NCI-H2171 (cell line): Measurements from ENCODE around the gene PUM2.

Experiments used
- DNase-seq: peaks from one replicate; lab custom pipeline; 2025; lab: John Stamatoyannopoulos, UW

The PUM2 gene

DNA sequence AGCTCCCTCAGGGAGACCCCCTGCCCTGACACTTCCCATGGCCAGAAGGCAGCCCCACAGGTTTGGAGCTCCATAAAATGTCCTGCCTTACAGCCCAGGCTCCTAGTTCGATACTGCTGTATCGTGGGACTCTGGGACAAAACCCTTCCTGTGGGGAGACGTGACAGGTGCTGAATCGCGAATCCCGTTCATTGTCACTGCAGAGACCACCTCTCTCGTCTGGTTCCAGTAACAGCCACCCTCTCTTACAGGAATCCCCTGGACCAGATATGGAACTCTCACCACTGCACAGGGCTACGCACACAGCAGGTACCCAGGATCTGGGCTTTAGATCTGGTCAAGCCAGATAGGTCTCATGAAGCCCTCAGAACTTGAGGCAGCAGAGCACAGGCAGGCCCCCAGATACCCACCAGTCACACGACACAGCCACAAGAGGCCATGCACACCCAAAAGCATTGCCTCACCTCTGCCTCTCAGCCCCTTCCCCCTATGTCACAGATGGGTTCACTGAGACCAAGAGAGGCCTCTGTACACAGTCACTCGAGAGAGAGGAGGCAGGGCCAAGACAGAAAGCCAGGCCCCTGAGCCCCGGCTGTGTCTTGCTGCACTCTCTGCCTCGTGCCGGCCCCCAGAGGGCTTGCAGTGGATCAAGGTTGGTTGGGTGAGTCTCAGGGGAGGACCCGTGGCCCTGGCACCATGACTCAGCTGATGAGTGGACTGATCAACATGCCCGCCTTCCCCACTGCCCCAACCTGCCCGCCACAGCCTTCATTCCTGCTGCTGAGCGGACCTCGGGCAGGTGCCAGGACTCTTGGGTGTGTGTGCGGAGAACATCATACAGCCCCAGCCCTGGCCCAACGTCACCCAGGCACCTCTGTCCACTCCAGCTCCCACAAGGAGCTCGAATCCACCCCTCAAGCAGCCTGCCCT, 133.3 kb downstream of the PUM2 start:
- no peak for DNase-seq

DNA sequence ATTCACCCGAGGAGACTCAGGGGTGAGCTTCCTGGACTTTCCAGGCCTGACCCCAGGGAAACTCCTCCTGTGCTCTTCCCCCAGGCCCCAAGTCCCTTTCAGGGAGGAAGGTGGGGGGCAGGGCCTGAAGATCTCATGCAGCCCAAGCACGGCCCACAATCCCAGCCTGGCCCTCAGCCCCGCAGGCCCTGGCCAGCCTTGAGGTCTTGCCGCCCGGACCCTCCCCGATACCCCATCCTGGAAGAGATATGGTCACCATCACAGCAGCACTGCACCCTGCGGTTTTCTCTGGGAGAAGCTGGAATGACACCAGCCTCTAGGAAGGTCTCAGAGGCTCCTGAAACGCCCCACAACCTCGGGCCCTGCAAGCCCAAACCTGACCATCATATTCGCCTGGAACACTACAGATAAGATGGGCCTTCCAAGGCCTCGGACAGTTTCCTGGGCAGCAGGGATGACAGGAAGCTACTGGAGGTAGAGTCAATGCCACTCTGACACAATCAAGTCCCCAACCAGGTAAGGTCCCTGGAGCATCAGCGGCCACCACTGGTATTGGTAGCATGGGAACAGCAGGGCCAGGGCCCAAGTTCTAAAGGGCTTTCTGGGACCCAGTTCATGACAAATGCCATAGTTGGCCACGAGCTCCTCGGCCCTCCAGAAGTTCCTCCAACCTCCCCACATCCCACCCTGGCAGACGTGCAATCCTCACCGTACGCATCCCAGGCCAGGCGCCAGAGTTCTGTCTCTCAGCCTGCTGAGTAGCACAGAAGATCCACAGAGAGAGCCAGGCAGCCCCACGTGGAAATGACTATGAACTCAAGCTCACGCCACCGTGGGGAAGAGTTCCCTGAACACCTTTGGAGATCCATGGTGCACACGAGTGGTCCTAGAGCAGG, 134.3 kb downstream of the PUM2 start:
- DNase-seq: no peak

DNA sequence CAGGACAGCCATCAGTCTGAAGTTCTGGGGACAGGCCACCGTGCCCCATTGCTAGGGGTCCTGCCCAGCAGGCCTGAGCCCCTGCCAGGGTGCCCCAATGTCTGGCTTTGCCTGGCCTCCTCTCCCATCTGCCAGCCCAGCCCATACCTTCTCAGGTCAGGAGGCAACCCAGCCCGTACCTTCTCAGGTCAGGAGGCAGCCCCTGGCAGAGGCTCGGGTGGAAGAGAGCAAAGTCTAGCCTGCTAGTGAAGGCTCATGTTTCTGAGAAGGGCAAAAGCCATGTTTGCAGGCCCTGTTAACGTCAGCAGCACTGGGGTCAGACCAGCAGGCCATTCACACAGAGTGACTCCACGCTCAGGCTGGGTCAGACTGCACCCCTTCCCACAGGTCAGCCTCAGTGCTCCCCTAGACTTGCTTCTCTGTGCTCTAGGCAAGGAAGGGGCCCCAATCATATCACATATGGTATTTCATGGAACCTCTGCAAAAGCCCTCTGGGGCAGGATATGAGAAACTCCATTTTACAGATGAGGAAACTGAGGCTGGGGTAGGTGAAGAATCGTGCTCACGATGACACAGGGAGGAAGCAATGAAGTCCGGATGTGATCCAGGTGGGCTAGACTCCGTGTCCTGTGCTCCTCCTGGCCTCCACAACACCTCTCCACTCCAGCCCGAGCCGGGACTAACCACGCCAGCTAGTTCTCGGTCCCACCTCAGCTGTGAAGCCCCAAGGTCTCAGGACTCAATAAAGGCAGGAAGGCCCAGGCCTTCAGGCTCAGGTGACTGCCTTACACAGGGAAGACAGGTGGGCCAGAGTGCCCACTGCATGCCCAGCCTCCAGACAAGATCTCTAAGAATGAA, 135.2 kb downstream of the PUM2 start:
- DNase-seq: no peak

DNA sequence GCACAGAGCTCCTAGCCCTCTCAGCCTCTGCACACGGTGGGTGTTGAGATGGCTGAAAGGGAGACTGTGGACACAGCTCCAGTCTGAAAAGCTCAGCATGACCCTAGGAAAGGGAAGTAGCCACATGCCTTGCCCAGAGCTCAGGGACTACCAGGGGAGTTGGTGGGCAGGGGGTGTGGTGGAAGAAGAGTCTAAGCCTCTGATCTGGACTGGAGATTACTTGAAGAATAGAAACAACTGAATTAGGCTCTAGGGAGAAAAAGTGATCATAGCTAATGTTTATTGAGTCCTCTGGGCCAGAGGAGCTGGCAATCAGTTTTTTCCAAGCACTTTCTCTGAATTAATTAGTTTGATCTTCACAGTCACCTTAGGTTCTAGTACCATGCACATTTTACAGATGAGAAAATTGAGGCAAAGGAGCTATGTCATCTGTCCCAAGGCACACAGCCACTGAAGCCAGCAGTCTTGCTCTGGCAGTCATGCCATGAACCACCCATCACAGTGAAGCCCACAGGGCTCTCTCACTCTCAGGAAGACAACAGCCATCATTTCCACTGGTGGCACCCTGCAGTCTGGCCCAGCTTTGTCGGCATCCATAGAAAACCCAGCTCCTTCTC, 136.0 kb downstream of the PUM2 start:
- no peak for DNase-seq

DNA sequence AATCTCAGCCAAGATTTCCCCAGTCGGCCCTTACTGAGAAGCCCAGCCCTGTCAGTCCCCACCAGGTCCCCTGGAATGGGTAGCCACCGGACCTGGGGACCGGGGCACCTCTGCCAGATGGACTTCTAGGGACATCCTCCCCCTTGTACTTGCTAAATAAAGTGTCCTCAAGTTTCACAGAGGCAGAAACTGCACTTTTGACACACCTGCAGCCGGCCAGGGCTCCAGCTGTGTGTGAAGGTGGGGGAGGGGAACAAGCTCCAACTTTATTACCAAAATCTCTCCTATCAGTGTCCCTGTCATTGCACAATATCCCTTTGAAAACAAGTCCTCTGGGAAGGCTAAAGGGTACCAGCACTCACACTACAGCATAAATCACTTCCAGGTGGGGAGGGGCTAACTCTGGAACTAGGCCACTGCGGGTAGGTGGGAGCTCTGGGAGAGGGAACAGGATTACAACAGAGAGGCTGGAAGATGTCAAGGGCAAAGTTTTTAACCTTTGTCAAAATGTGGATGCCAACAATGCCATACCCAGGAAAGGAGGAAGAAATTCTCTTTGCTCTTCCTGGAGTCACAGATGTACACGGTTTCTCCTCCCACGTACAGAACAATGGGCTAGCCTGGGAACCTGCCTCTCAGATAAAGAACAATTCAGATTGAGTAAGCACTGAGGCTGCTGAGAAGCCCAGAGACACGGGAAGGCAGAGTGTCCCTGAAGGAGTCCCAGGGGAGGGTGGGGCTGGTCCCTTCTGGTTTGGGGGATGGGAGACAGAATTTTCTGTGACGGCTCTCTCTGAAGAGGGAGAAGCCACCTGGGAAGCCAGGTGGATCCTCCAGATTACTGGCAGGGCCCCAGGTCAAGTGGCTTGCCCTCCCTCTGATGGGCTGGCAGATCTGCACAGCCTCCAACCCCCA, 136.7 kb downstream of the PUM2 start:
- DNase-seq: peak; percentile 98

DNA sequence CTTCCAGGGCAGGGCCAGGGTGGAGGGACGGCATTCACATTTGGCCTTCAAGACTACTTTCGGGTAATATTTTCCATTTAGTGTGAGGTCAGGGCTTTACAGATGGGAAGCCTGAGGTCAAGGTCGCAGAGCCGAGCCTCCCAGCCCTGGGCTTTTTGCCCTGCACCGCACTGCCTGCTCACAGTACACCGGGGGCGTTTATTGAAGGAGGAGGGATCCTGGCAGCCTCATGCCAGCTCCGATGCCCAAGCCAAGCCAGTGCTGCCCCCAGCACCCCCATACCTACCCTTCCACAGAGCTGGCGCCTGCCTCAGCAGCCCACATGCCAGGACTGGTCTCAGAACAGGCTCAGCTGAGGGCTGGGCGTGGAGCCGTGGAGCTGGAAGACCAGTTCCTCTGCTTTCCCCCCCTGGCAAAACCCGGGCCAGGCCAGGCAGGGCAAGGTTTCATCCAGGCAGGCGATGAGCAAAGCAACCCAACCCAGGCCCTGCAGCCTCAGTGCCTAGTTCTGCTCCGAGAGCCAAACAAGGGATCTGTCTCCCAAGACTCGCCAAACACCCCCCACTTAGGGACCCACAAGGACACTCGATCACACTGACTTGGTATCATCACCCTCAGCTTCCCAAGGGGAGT, 137.7 kb downstream of the PUM2 start:
- DNase-seq: no peak

DNA sequence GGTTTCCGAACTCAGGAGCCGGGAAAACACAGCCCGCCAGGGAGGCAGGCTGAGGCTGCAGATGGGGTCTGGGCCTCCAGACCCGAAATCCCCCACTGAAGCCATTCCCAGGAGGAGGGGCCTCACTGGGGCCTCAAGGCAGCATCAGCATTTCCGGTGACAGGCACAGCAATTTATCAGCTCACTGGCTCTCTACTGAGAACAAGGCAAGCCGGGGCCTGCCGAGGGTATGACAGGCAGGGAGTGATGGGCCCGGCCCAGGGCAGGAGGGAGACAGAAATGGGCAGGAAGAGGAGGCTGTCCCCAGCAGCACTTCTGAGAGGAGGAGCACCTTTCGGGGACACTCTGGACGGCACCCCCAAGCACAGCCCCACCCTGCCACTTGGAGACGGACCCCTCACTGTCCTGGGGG, 138.2 kb downstream of the PUM2 start:
- DNase-seq: peak; percentile 84

DNA sequence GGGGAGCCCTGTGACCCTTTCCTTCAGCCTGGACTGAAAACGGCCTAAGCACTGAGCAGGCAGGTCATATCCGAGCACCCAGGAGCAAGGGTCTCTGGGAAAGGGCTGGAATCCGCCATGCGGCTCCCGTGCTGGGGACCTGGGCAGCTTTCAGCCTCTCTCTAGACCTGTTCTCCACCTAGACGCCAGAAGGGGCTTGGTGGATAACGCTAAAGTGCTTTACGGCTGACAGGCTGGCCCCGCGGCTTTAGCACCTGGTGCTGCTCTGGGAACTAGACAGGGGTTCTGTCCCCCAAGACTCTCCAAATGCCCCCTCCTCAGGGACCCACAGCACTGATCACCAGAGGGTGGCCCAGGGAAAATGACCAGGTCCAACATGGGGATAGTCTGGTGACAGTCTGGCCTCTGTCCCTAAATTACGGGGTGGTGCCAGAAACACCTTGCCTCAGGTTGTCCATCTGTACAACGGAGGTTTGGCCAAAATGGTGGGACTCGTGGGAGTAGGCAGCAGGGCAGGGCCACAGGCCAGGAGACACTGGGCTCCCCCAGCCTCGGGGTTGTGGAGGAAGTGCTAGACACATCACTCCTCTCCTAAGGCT, 138.7 kb downstream of the PUM2 start:
- DNase-seq: no peak

DNA sequence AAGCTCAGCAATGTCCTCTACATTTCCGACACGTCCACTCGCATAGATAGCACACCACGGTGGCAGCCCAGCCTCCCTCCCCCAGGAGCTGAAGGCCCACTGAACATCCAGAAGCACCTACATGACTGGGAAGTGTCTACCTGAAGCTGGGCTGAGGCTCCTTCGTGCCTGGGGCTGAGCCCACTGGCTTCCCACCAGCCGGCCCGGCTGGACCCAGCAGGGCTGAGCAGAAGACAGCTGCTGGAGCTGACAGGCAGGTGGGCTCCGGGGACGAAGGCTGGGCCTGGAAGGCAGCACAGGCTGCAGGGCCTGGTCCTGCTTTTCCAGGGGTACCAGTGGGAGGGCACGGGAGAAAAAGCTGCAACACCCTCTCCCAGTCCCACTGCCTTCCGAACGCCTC, 139.2 kb downstream of the PUM2 start:
- no peak for DNase-seq

DNA sequence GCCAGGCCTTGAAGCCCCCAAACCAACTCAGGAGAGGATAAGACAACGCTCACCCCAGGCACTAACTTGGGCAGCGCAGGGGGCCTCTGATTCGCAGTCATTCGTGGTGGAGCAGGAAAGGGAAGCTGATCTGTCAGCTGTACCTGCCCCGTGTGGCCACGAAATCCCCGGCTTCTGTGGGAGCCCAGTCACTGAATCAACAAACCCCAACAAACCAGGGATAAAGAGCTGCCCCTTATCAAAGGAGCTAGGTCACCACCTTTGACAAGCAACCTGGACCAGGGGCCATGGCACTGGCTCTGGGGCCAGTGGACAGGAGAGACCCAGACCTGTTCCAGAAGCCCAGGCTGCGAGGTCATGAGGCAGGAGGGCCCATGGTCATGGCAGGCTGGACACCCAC, 140.2 kb downstream of the PUM2 start:
- no peak for DNase-seq

DNA sequence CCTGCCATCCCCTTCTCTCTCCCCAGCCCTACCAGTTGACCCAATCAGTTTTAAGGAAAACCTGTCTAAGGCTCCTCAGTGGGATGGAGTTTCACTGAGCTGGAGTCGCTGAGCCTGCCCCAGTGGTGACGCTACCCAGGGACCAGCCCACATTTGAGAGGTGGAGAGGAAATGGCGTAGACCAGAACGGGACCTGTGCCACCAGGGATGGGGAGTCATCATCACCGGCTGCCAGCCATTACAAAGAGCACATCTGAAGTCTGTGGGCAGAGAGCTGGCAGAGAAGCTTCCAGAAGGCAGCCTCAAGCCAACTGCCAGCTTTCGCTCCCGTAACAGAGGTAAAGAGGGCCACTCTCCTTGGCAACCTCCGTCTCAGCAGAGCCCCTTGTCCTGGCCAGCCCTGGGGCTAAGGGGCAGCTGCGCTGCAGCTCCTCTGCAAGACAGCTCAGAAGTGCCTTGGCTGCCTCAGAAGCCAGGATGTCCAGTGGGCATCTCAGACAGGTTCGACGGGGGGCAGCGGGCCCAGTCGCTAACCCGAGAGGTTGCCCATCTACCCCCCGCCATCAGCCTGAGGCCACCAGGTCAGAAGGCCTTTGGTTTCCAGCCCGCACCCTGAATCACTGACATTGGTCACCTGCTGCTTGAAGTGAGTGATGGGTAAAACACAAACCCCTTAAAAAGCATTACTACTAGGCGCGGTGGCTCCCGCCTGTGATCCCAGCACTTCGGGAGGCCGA, 141.1 kb downstream of the PUM2 start:
- DNase-seq: no peak

DNA sequence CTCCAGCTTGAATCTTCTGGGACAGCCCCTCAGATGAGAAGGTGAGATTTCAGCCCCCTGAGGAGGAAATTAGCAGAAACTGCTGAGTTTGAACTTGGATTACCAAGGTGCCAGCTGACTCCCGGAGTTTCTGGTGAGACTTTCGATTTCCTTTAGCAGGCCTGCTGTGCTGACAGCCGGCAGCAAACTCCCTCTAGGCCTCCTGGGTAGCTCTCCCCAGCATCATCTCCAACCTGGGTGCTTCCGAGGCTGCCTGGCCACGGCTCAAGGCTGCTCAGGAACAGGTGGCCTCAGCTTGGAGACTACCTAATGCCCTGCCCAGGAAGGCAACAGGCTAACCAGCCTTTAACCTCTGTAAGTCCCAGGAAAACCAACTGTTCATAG, 142.2 kb downstream of the PUM2 start:
- no peak for DNase-seq

DNA sequence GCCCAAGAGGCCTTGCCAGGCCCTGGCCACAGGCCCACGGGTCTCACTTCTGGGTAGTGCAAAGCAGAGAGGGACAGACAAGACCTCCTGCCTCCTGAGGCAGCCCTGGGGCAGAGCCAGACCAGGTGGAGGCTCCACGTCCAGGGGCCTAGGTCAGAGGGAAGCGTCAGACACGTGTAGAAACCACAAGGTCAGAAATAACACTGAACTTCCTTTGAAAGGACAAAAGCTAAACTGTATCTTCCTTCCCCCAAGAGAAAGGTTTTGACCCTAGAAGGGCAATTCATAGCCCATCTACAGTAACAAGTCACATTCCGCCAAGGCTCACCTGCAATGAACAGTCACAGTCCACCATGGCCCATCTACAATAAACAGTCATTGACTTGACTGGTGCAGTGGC, 143.6 kb downstream of the PUM2 start:
- no peak for DNase-seq

DNA sequence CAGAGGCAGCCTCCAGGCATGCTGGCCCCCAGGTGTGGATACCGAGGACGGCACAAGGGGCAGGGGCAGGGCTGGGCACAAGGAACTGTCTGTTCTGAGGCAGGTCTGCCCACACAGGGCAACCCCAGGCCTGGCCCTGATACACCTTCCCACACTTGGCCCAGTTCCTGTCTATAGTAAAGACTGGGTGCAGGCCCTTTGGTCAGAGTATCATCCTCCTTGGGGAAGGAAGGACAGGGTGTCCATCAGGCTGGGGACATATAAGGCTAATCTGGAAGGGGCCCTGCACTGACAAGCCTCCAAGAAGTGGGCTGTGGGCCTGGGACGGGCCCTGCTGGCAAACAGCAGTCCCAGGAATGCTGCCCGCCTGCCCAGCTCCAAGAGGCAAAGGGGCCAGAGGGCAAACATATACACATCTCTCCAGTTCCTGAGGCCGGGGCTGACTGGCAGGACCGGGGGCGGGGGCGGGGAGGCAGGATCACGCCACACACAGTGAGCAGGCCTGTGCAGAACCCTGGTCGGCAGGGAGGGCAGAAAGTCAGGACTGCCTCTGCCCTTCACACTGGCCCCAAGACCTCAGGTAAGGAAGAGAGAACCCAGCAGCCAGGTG, 144.6 kb downstream of the PUM2 start:
- DNase-seq: no peak

DNA sequence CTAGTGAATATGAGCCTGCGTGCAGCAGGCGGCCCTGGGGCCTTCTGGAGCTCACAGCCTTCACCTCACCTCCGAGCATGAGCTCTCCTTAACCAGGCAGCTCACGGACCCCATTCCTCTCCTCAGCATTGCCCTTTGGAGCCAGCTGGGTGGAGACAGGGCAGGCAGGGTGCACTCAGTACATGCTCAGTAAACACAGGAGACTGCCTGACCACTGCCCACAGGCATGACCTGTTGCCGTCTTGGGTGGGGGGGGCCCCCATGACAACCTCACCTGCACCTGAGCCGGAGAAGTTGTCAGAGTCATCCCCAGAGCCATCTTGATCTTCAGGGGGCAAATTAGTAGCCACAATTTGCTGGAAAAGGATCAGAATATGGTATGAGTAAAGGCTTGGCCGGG, 145.6 kb downstream of the PUM2 start:
- DNase-seq: no peak

DNA sequence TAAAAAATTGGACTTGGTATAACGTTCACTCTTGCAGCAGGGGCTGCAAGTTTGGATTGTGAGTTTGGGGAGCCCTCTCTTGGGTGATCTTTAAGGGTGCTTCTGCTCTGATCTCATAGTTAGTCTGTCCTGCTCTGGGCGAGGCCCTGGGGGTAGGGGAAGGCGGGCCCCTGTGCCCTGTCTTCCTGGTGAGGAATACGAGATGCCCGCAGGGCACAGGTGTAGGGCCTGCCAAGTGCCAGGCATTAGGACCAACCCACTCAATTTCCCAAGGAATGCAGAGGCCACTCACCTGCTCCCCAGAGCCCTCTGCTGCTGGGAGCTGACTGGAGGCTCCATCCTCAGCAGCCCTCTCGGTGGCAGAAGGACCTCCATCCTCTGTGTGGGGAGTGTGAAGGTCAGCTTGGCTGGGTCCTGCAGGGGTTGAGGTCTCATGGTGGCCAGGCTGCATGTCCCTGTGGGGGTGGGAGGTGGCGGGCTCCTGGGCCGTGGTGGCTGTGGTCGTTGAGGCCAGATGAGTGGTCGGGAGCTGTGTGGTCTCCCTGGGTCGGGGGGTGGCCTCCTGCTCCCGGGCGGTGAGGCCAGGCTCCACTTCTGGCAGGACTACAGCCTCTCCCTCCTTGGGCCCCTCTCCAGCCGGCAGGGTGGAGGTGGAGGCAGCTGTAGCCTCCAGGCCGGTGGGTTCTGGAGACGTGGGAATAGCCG, 147.0 kb downstream of the PUM2 start:
- no peak for DNase-seq

DNA sequence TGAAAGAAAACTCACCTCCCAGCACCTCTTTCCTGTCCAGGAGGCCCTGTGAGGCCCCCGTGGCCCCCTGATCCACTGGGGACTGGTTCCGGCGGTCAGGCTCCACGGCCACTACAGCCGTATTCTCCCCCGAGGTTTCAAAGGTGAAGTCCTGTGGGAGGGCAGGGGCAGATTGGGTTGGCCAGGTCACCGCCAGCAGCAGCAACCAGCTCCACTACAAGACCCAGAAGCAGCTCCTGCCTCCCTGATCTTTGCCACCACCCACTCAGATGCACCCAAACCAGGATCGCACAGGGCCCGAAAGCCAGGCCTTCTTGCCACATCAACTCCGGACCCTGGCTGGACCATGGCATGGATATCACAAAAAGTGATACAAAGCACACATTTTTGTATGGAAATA, 147.6 kb downstream of the PUM2 start:
- DNase-seq: no peak

DNA sequence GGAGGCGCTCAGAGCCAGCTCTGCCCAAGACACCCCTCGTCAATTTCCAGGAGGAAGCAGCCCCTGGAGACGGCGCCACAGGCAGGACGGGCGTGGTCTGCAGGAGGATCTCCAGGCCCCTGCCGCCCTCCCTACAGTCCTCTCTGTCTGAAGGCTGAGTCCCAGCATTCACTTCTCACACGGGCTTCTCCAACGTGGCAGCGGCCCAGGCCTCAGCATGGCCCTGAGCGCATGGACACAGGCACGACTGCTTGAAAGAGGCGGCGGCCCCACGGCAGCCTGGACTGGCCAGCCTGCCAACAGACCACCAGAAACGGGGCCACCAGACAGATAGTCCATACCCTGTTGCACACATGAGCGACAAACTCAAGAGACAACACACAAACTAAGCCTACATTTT, 149.0 kb downstream of the PUM2 start:
- no peak for DNase-seq
